H1 (cell line): ENCODE measurements around the gene TRIM65. TPM values are rescaled to one million over a fixed set of nuclear protein-coding genes. Genes with fewer than 3 reads are reported as not detected.

Experiments used
- CBX8 ChIP-seq: fragments of 300-800, 300-1000 bp; sonication (generic); IDR thresholded peaks from 2 replicates; pipeline ENCODE4 v1.7.1; 2016; ENCODE audit warnings: low read depth, low read length, borderline replicate concordance
- CEBPB ChIP-seq: IDR thresholded peaks from 2 replicates; pipeline ENCODE4 v1.6.1; 2012; ENCODE audit warnings: low read depth, low read length
- CTCF ChIP-seq, 3 experiments: IDR thresholded peaks; 1 replicate in 2 of 3; 2 replicates in 1 of 3; pipeline versions ENCODE4 v1.5.1 to v1.6.1; 2011; ENCODE audit warnings: low read length in 3 of 3, mild to moderate bottlenecking in 3 of 3, inconsistent platforms in 2 of 3, low read depth in 1 of 3, moderate library complexity in 1 of 3; ENCODE audit not compliant: insufficient read depth in 1 of 3; ENCODE audit errors: control extremely low read depth in 1 of 3
- MAFK ChIP-seq: IDR thresholded peaks from 2 replicates; pipeline ENCODE4 v1.6.1; 2012; ENCODE audit warnings: low read depth, mild to moderate bottlenecking, improper control_type of control experiment, low read length
- SIRT6 ChIP-seq: IDR thresholded peaks from one replicate; pipeline ENCODE4 v1.7.1; 2012; ENCODE audit warnings: low read length, inconsistent platforms
- polyA plus RNA-seq, 7 experiments: library from polyadenylated mRNA; depleted of rRNA in 3 of 7; stranded (reverse) in 5 of 7; unstranded in 2 of 7; fragments of >200 nt in 5 of 7; fragments of 200-250 nt in 2 of 7; gene quantifications; 1 replicate in 5 of 7; 2 replicates in 1 of 7; 4 replicates in 1 of 7; pipeline versions ENCODE4 v1.2.1 to v1.2.3, GENCODE V29; 2011 to 2013; ENCODE audit warnings: missing spikeins in 2 of 7, mixed read lengths in 2 of 7
- total RNA-seq: library from RNA; stranded (reverse); fragmentation: NEBNext Ultra II Directional; extraction: Animal tissue kit (Norgen Biotek cat#: 25700); gene quantifications from 2 replicates; pipeline ENCODE4 v1.2.1, GENCODE V29; 2021
- TF ChIP-seq, protein P1 (sequence below): IDR thresholded peaks from 2 replicates; pipeline ENCODE4 v1.6.1; 2012; ENCODE audit warnings: low read length, inconsistent platforms

The TRIM65 gene
- total and polyA plus RNA-seq, 2 of the 8 experiments (the other 6 are each of a cell fraction or from before 2014, with no cell fraction given) = 21.2 to 48.6 TPM

DNA sequence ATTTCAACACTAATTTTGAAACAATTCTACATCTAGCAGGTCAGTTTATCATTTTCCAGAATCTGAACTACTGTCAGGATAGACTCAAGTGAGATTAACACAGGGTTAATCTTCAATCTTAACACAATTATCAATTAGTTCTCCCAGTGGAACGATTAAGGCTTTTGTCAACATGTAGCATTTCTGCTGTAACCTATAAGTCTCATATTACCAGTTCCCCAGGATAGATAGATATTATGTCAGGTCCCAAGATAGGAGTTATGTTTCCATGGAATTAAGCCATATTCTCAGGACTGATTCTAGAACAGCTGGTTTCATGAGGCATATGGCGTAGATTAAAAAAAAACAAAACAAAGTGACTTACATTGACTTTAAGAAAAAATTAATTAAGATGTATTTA is 48.5 kb upstream of the TRIM65 start (continued):
- no peak for TF ChIP-seq CTCF (IDR thresholded peaks at IDR 0.05; ENCODE audit: control extremely low read depth in 1 of 3, insufficient read depth in 1 of 3, low read depth in 1 of 3, low read length in 3 of 3)
- TF ChIP-seq SIRT6 = no peak
- TF ChIP-seq MAFK = no peak
- TF ChIP-seq CEBPB = no peak
- TF ChIP-seq, protein P1, sequence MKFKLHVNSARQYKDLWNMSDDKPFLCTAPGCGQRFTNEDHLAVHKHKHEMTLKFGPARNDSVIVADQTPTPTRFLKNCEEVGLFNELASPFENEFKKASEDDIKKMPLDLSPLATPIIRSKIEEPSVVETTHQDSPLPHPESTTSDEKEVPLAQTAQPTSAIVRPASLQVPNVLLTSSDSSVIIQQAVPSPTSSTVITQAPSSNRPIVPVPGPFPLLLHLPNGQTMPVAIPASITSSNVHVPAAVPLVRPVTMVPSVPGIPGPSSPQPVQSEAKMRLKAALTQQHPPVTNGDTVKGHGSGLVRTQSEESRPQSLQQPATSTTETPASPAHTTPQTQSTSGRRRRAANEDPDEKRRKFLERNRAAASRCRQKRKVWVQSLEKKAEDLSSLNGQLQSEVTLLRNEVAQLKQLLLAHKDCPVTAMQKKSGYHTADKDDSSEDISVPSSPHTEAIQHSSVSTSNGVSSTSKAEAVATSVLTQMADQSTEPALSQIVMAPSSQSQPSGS = no peak
- no peak for TF ChIP-seq CBX8
